HG03354 (cell line): Measurements from ENCODE around the gene RPS6KA3.
A peak's percentile ranks its signal among the peaks of the same experiment; 100 is the strongest.
"Not testable (repeated sequence)": the region's sequence is repeated elsewhere in the genome, so short reads cannot be mapped to it uniquely, and the experiment has no call there.

Experiments used
- ATAC-seq: cut with Tn5 transposase; IDR thresholded peaks from one replicate; pipeline ENCODE4 v1.9.1; 2021; ENCODE audit warnings: mild to moderate bottlenecking; ENCODE audit not compliant: unreplicated experiment, poor library complexity, severe bottlenecking

Gene RPS6KA3

GRCh38 chrX:20225488-20225833 is 41.2 kb downstream of the RPS6KA3 start:
- ATAC-seq: no peak

- peak; percentile 80 for ATAC-seq
Measured at GRCh38 chrX:20224814-20225487, 41.8 kb downstream of the RPS6KA3 start.

GRCh38 chrX:20221902-20222301 is 44.8 kb downstream of the RPS6KA3 start:
- ATAC-seq: no peak

DNA sequence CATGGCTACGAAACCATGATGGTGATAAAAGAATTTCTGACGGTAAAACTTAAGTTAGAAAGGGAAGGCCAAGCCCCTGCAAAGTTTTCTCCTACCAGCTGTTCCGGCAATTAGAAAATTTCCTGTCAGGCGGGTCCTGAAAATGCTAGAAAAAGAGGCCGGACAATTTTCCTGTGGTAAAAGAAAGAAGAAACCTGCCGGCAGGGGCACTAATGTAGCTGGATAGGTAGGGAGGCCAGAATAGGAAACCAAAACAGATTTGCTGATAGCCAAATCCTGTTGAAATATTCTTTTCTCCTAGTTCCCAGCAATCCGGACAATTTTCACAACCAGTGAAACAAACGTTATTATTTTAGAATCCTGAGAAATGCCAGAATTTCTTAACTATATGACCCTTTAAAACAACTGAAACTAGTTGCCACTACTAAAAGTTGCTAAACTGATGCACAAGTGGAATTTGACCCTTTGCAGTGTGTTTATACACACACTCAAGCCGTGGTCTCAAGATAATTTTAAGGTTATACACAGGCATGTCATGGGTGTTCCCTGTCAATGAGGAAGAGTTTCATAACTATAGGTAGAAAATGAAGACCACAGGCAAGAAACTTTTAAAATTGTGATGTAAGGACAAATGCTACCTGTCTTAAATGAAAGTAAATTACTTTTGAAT is 47.7 kb downstream of the RPS6KA3 start:
- ATAC-seq: no peak

- ATAC-seq: no peak
Measured at GRCh38 chrX:20217906-20218305, 48.8 kb downstream of the RPS6KA3 start.

DNA sequence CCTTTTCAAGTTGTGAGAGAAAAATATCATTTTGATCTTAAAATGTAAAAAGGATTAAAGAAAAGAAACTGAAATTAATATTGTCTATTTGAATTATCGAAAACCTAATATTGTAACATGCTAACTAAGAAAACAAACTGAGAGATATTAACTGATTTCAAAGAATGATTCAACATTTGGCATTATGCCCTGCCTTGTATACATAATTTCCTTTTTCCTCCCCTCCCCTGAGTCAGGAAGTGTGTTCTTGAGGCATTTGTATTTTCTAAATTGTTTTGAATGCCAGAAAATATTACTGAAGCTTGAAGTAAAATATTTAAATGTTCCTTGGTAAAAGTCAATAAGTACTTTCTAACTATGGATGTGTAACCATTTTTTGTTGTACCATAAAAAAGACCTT is 49.4 kb downstream of the RPS6KA3 start:
- no peak for ATAC-seq

- no peak for ATAC-seq
Measured at GRCh38 chrX:20215565-20215964, 51.1 kb downstream of the RPS6KA3 start.

DNA sequence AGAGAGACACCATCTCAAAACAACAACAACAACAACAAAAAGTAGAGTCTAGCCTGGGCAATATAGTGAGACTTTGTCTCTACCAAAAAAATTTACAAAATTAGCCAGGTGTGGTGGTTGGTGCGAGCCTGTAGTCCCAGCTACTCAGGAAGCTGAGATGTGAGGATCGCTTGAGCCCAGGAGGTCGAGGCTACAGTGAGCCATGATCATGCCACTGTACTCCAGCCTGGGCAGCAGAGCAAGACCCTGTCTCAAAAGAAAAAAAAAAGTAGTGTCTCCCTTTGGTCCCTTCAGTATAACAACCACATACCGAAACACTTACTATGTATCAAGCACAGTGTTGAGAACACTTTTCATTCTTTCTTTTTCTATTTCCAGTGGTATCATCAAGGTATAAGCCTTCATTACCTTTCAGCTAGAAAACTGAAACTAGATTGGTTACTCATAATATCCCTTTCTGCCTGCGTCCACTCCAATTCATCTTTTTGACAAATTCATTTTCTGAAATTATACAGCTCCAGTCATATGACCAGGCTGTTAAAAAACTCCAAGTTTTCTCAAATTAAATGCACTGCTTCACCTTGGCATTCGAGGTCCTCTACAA is 54.1 kb downstream of the RPS6KA3 start:
- peak; percentile 90 for ATAC-seq

GRCh38 chrX:20211261-20211786 is 55.4 kb downstream of the RPS6KA3 start:
- ATAC-seq: no peak

GRCh38 chrX:20205927-20206708 is 60.6 kb downstream of the RPS6KA3 start:
- peak; percentile 89 for ATAC-seq

DNA sequence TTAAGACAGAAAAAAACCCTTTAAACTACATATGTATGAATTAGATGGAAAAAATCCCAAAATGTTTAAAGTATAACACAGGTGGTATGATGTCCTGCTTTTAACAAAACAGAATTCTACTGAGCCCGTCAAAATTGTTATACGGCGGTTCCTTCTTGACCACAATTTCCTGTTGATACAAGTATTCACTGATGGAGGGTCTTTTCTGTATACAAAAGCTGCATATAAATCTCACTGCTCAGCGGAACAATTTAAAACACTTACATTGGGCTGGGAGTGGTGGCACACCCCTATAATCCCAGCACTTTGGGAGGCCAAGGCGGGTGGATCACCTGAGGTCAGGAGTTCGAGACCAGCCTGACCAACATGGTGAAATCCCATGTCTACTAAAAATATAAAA is 62.4 kb downstream of the RPS6KA3 start:
- ATAC-seq: no peak

DNA sequence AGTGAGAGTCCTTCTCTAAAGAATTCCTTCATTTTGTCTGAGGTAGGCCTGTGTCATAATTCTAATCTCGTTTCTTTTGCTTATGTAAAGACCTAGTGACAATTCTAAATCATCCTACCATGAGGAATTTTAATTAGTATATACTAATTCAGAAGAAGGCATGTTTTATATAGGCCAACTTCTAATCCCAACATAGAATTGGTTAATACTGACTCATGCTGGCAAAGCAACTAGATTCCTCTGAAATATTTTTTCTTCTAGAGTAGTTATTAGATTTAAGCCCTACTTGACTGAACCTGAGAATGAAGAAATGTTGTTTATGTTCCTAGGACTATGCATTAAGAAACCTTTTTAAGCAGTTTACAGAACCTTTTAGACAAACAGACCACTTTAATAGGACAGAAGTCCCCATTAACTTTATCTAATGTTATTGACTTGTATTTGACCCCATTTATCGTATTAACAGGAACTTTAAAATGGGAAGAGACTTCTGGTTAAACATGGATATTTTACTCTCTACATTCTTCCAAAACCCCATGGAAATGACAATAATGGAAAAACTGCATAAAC is 69.0 kb downstream of the RPS6KA3 start:
- ATAC-seq: no peak

DNA sequence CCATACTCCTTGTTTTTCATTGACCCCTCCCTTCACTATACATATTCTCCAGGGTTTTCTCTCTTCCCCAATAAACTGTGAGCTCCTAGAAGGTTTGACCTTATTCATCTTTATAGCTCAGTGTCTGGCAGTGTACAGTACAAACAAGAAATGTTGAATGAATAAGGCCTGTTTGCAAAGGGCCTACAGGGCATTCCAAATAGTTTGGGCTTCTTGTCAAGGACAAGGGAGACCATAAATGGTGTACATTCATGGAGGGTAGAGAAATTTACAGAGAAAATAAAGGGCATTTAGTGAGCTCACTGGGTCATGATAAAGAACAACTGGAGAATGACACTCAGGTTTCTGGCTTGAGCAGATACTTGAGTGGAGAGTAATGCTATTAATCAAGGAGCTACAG is 77.5 kb downstream of the RPS6KA3 start:
- ATAC-seq: no peak

- peak; percentile 67 for ATAC-seq
Measured at GRCh38 chrX:20181598-20182329, 84.9 kb downstream of the RPS6KA3 start.

GRCh38 chrX:20177093-20177492 is 89.6 kb downstream of the RPS6KA3 start:
- ATAC-seq: no peak

DNA sequence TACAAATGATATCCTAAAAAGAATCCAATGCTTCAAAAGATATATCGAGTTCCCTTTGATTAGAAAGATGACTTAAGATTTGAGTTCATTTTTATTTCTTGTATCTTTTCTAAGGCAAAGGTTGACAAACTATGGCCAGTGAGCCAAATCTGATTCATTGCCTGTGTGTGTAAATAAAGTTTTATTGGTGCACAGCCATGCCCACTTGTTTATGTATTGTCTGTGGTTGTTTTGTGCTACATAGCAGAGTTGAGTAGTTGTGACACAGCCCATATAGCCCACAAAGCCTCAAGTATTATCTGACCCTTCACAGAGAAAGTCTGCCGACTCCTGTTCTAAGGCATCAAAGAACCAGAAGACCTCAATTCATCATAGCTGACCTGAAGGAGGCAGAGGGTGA is 92.9 kb downstream of the RPS6KA3 start:
- ATAC-seq: no peak

GRCh38 chrX:20173313-20173712 is 93.4 kb downstream of the RPS6KA3 start:
- no peak for ATAC-seq

GRCh38 chrX:20171887-20172286 is 94.8 kb downstream of the RPS6KA3 start:
- ATAC-seq: no peak

- not testable (repeated sequence) for ATAC-seq
Measured at GRCh38 chrX:20162516-20162915, 104.2 kb downstream of the RPS6KA3 start.
